ENCODE results near the gene DIP2C.

GRCh38 chr10:625751-626711 lies 63.4 kb downstream of the DIP2C start:
- no peak for TF ChIP-seq CTCF (conservative IDR thresholded peaks at IDR 0.05)
- TF ChIP-seq ZFX (IDR thresholded peaks at IDR 0.05): no peak
